ENCODE data around the gene NEK2. TPM values are rescaled to one million over a fixed set of nuclear protein-coding genes. Genes with fewer than 3 reads are reported as not detected.
A peak's percentile ranks its signal among the peaks of the same experiment; 100 is the strongest.
"Not testable (repeated sequence)": the region's sequence is repeated elsewhere in the genome, so short reads cannot be mapped to it uniquely, and the experiment has no call there.

The NEK2 gene
- total RNA-seq: 7.7 to 9.6 TPM (median 8.5 TPM) in 3 replicates

- Mint-ChIP-seq H3K9me3 (no peaks in the 10 kb centered on the region), H3K27ac (peak within 1 kb of the TSS; percentile 80), H3K4me1 (peaks cover 24% of the 10 kb centered on the region), H3K4me3 (peak within 1 kb of the TSS; percentile 90), H3K36me3 (peaks cover under 1% of the 10 kb centered on the region), H3K27me3 (ENCODE audit: low read depth) (no peaks in the 10 kb centered on the region)
- peak; percentile 75 to 87 for DNase-seq (ENCODE audit: low spot score in 2 of 2, unreplicated experiment in 2 of 2)
- TF ChIP-seq CTCF (IDR thresholded peaks at IDR 0.05; ENCODE audit: unreplicated experiment): no peak
Measured at GRCh38 chr1:211675230-211676105, at the start of gene NEK2. NEK2 (minus strand) TSS chr1:211675621; CDS start chr1:211675479, 142 bp downstream.

- DNase-seq (ENCODE audit: low spot score in 2 of 2, unreplicated experiment in 2 of 2): no peak
Measured at GRCh38 chr1:211724687-211725196, 49.3 kb upstream of the NEK2 start.

GRCh38 chr1:211723273-211723672 lies 47.9 kb upstream of the NEK2 start:
- no peaks in the 10 kb centered on the region for H3K4me1 Mint-ChIP-seq
- no peaks in the 10 kb centered on the region for H3K36me3 Mint-ChIP-seq
- H3K4me3 Mint-ChIP-seq: no peak overlapping the region
- no peaks in the 10 kb centered on the region for H3K9me3 Mint-ChIP-seq
- TF ChIP-seq CTCF (IDR thresholded peaks at IDR 0.05; ENCODE audit: unreplicated experiment): no peak
- no peak overlapping the region for H3K27ac Mint-ChIP-seq
- DNase-seq (ENCODE audit: low spot score in 2 of 2, unreplicated experiment in 2 of 2): no peak
- no peaks in the 10 kb centered on the region for H3K27me3 Mint-ChIP-seq (ENCODE audit: low read depth)

More at GRCh38 chr1:211724687-211725196, 49.3 kb upstream of the NEK2 start:
- H3K4me1 Mint-ChIP-seq: no peaks in the 10 kb centered on the region
- TF ChIP-seq CTCF (IDR thresholded peaks at IDR 0.05; ENCODE audit: unreplicated experiment): no peak
- H3K9me3 Mint-ChIP-seq: no peaks in the 10 kb centered on the region
- no peak overlapping the region for H3K27ac Mint-ChIP-seq
- no peaks in the 10 kb centered on the region for H3K36me3 Mint-ChIP-seq
- no peaks in the 10 kb centered on the region for H3K27me3 Mint-ChIP-seq (ENCODE audit: low read depth)
- H3K4me3 Mint-ChIP-seq: no peak overlapping the region

- TF ChIP-seq CTCF (IDR thresholded peaks at IDR 0.05; ENCODE audit: unreplicated experiment): no peak
- no peaks in the 10 kb centered on the region for H3K36me3 Mint-ChIP-seq
- no peak overlapping the region for H3K4me3 Mint-ChIP-seq
- DNase-seq (ENCODE audit: low spot score in 2 of 2, unreplicated experiment in 2 of 2): no peak
- no peaks in the 10 kb centered on the region for H3K9me3 Mint-ChIP-seq
- H3K4me1 Mint-ChIP-seq: no peaks in the 10 kb centered on the region
- no peaks in the 10 kb centered on the region for H3K27me3 Mint-ChIP-seq (ENCODE audit: low read depth)
- H3K27ac Mint-ChIP-seq: no peak overlapping the region
Measured at GRCh38 chr1:211722277-211723175, 47.1 kb upstream of the NEK2 start.

- not testable (repeated sequence) for H3K27ac Mint-ChIP-seq; H3K36me3 Mint-ChIP-seq; H3K27me3 Mint-ChIP-seq (ENCODE audit: low read depth); H3K9me3 Mint-ChIP-seq; H3K4me1 Mint-ChIP-seq; H3K4me3 Mint-ChIP-seq; DNase-seq (ENCODE audit: low spot score in 2 of 2, unreplicated experiment in 2 of 2)
Measured at GRCh38 chr1:211716555-211716954, 41.1 kb upstream of the NEK2 start.

Measured in mesothelial cell of epicardium (in vitro differentiated cells).